ENCODE measurements around the gene PRPF8.

The PRPF8 gene

GRCh38 chr17:1638624-1639300 is 45.9 kb downstream of the PRPF8 start:
- Histone ChIP-seq H3K27me3 (ENCODE audit: insufficient read depth, poor library complexity, severe bottlenecking) (no peaks in the 10 kb centered on the region), H3K9me3 (ENCODE audit: severe bottlenecking) (no peaks in the 10 kb centered on the region), H3K4me3 (ENCODE audit: severe bottlenecking) (no peak overlapping the region), H3K36me3 (ENCODE audit: low read depth) (no peaks in the 10 kb centered on the region), H3K4me1 (ENCODE audit: insufficient read depth, poor library complexity, severe bottlenecking) (peaks cover under 1% of the 10 kb centered on the region), H3K27ac (ENCODE audit: poor library complexity, severe bottlenecking) (no peak overlapping the region)
- DNase-seq (ENCODE audit: low spot score) (no peak), ATAC-seq (ENCODE audit: low read depth) (no peak)
- no peak for TF ChIP-seq CTCF (IDR thresholded peaks at IDR 0.05; ENCODE audit: poor library complexity, severe bottlenecking)

GRCh38 chr17:1638171-1638590 is 46.5 kb downstream of the PRPF8 start:
- DNase-seq (ENCODE audit: low spot score): no peak
- TF ChIP-seq CTCF (IDR thresholded peaks at IDR 0.05; ENCODE audit: poor library complexity, severe bottlenecking): no peak
- ATAC-seq (ENCODE audit: low read depth): no peak

GRCh38 chr17:1636732-1637285 is 47.9 kb downstream of the PRPF8 start:
- ATAC-seq (ENCODE audit: low read depth): no peak
- Histone ChIP-seq H3K27me3 (ENCODE audit: insufficient read depth, poor library complexity, severe bottlenecking) (no peaks in the 10 kb centered on the region), H3K4me1 (ENCODE audit: insufficient read depth, poor library complexity, severe bottlenecking) (no peaks in the 10 kb centered on the region), H3K9me3 (ENCODE audit: severe bottlenecking) (no peaks in the 10 kb centered on the region), H3K36me3 (ENCODE audit: low read depth) (no peaks in the 10 kb centered on the region), H3K4me3 (ENCODE audit: severe bottlenecking) (no peak overlapping the region), H3K27ac (ENCODE audit: poor library complexity, severe bottlenecking) (no peak overlapping the region)
- TF ChIP-seq CTCF (IDR thresholded peaks at IDR 0.05; ENCODE audit: poor library complexity, severe bottlenecking): no peak
- DNase-seq (ENCODE audit: low spot score): no peak

More at GRCh38 chr17:1638171-1638590, 46.5 kb downstream of the PRPF8 start:
- H3K4me1 ChIP-seq (ENCODE audit: insufficient read depth, poor library complexity, severe bottlenecking): no peaks in the 10 kb centered on the region
- H3K27me3 ChIP-seq (ENCODE audit: insufficient read depth, poor library complexity, severe bottlenecking): no peaks in the 10 kb centered on the region
- no peaks in the 10 kb centered on the region for H3K36me3 ChIP-seq (ENCODE audit: low read depth)
- no peaks in the 10 kb centered on the region for H3K9me3 ChIP-seq (ENCODE audit: severe bottlenecking)
- no peak overlapping the region for H3K4me3 ChIP-seq (ENCODE audit: severe bottlenecking)
- H3K27ac ChIP-seq (ENCODE audit: poor library complexity, severe bottlenecking): no peak overlapping the region

- no peaks in the 10 kb centered on the region for H3K9me3 ChIP-seq (ENCODE audit: severe bottlenecking)
- ATAC-seq (ENCODE audit: low read depth) (no peak), DNase-seq (ENCODE audit: low spot score) (no peak)
- no peak overlapping the region for H3K4me3 ChIP-seq (ENCODE audit: severe bottlenecking)
- no peaks in the 10 kb centered on the region for H3K36me3 ChIP-seq (ENCODE audit: low read depth)
- H3K27ac ChIP-seq (ENCODE audit: poor library complexity, severe bottlenecking): no peak overlapping the region
- no peaks in the 10 kb centered on the region for H3K4me1 ChIP-seq (ENCODE audit: insufficient read depth, poor library complexity, severe bottlenecking)
- TF ChIP-seq CTCF (IDR thresholded peaks at IDR 0.05; ENCODE audit: poor library complexity, severe bottlenecking): no peak
- no peaks in the 10 kb centered on the region for H3K27me3 ChIP-seq (ENCODE audit: insufficient read depth, poor library complexity, severe bottlenecking)
Measured at GRCh38 chr17:1635675-1636465, 48.8 kb downstream of the PRPF8 start.

All from RWPE2 (cell line).